Measurements from ENCODE around the gene GPR146. TPM values are rescaled to one million over a fixed set of nuclear protein-coding genes. Genes with fewer than 3 reads are reported as not detected.

Gene GPR146
- total and polyA plus RNA-seq, 9 donors: 2.3 to 4.8 (median 3.2) TPM

DNA sequence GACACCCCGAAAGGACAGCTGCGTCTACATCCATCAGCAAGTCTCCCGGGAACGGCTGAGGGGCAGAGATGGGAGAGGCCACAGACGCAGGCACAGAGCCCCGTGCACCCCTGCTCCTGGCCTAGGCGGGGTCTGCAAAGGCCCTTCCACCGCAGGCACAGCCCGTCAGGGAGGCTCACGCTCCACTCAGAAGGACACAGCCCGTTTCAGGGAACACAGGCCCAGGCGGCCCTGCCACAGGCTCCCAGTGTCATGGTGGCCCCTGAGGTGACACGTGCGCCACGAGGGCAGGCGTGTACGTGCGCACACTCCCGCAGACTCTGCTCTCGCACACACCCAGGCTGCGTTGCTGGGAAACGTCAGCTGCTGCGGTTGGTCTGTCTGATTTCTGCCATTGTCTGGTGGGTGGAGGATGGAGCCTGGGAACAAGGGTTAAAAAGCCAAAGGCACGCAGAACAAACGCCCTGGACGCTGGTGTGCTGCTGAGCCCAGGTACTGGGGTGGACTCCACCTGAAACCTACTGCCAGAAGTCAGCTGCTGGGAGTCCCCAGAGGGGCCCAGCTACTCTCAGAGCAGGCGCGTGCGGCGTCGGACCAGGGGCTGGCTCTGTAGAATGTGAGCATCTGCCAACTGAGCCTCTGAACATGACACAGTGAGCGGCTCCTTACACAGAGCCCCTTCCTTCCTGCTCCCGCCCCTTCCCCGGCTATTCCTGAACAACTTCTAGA, 56.7 kb downstream of the GPR146 start:
- H3K9me3 ChIP-seq (replicated peaks; ENCODE audit: control insufficient read depth, low read depth, low read length): no peaks in the 10 kb centered on the region
- H3K36me3 ChIP-seq (ENCODE audit: control insufficient read depth, insufficient read depth, low read length): peaks cover 11% of the 10 kb centered on the region
- DNase-seq: peak; percentile 63
- H3K27me3 ChIP-seq (ENCODE audit: control insufficient read depth, insufficient read depth, low read length): no peaks in the 10 kb centered on the region
- no peak overlapping the region for H3K4me3 ChIP-seq (ENCODE audit: low read length)
- peaks cover 68% of the 10 kb centered on the region for H3K4me1 ChIP-seq (ENCODE audit: control insufficient read depth, insufficient read depth, low read length)
- H3K27ac ChIP-seq (ENCODE audit: low read length): peak overlapping the region; percentile 77
- 43% methylated on average over 34 of the region's 34 CpGs for WGBS (ENCODE audit: insufficient coverage)

DNA sequence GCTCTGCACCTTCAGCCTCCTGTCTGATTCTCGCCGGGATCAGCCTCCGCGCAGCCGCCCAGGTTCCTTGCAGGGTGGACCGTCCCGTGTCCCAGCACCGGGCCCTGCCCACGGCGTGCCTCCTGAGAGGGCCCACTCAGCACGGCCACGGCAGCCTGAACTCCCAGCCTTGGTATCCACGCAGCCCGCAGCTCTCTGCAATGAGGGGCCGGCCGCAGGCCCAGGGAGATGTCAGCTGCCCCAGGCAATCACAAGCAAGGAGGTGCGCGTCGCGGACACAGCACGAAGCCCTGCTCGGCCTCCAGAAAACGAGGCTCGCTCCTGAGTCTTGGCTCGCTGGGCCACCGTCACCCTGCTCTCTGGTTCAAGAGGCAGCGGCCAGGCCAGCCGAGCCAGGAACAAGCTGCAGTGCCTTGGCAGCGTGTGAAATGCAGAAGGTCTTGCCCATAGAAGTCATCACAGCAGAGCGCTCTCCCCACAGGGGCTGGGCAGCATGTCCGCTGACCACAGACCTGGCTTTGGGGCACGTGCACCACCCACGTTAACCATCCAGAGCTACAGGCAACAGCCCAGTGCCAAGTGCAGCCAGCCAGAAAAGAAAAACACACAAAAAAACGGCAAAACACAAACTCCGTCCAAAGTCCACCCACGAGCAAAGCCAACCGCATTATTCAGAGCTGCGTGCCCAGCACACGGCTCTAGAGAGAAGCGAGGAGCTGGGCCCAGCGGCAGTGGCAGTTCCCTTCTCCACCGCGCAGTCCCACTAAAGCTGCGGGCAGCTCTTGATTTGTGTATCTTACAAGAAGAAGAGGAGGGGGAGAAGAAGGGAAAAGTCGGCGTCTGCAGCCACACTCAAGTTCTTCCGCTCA, 57.5 kb downstream of the GPR146 start:
- Histone ChIP-seq H3K9me3 (replicated peaks; ENCODE audit: control insufficient read depth, low read depth, low read length) (no peaks in the 10 kb centered on the region), H3K27me3 (ENCODE audit: control insufficient read depth, insufficient read depth, low read length) (no peaks in the 10 kb centered on the region), H3K36me3 (ENCODE audit: control insufficient read depth, insufficient read depth, low read length) (peaks cover 11% of the 10 kb centered on the region), H3K4me3 (ENCODE audit: low read length) (no peak overlapping the region), H3K27ac (ENCODE audit: low read length) (peak overlapping the region; percentile 77), H3K4me1 (ENCODE audit: control insufficient read depth, insufficient read depth, low read length) (peaks cover 68% of the 10 kb centered on the region)
- DNase-seq: peak; percentile 38
- 64% methylated on average over 40 of the region's 47 CpGs for WGBS (ENCODE audit: insufficient coverage)

DNA sequence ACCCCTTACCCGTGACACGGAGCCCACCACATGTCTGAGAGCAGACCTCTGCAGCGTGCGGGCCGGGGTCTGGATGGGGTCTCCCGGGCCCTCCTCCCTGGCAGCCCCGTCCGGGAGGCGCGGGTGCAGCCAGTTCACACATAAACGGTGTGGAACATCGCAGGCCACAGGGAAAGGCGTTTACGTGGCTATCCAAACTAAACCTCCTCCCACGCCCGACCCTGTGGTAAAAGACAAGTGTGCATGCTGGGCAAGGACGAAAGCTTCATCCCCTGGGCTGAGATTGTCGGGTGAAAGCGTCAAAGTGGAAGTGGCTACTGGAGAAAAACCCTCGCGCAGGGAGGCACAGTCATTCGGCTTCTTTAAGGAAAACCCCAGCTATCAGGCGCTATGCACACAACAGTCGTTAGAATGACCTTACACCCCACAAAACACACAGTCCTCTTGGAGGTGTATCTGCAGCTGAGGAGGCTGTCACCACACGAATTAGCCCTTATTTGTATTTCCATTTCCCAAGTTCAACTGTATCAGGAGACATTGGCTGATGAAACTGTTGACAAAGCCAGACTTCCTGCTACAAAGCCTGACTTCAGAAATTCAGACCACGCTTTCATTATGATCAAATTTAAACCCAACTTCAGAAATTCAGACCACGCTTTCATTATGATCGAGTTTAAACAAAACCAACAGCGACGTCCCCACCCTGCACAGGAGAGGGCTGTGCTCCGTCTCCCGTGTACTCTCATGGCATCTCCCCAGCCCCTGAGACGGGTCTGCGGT, 58.9 kb downstream of the GPR146 start:
- H3K27me3 ChIP-seq (ENCODE audit: control insufficient read depth, insufficient read depth, low read length): no peaks in the 10 kb centered on the region
- DNase-seq: no peak
- H3K4me3 ChIP-seq (ENCODE audit: low read length): no peak overlapping the region
- 87% methylated on average over 22 of the region's 34 CpGs for WGBS (ENCODE audit: insufficient coverage)
- no peak overlapping the region for H3K27ac ChIP-seq (ENCODE audit: low read length)
- H3K9me3 ChIP-seq (replicated peaks; ENCODE audit: control insufficient read depth, low read depth, low read length): no peaks in the 10 kb centered on the region
- H3K4me1 ChIP-seq (ENCODE audit: control insufficient read depth, insufficient read depth, low read length): peaks cover 75% of the 10 kb centered on the region
- peaks cover 3% of the 10 kb centered on the region for H3K36me3 ChIP-seq (ENCODE audit: control insufficient read depth, insufficient read depth, low read length)

DNA sequence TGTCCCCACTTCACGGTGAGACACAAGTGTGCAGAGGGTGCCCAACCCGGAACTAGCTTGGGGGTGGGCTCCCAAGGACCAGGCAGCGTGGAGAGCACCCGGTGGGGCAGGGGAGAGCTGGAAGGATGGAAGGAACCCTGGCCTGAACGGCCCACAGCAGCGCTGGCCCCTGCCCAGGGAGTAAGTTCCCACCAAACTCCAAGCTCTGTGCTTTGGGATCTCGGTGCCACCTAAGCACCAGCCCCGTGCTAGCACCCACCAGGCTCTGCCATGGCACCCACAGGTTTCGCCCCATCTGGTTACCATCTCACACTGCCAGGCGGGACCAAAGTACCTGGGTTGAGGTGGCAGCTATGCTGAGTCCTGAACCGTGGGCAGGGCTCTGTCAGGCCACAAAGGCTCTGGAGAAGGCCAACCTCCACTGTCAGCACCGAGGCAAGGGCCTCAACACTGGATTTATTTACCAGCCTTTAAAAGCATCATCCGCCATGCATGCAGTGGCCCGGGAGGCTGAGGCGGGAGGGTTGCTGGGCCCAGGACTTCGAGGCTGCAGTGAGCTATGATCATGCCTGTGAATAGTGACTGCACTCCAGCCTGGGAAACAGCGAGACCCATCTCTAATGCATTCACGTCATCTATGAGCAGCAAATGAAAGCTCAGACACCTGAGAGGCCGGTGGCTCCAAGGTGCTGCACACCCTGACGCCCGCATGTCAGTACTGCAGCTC, 59.6 kb downstream of the GPR146 start:
- peaks cover 77% of the 10 kb centered on the region for H3K4me1 ChIP-seq (ENCODE audit: control insufficient read depth, insufficient read depth, low read length)
- peak overlapping the region; percentile 65 for H3K27ac ChIP-seq (ENCODE audit: low read length)
- 74% methylated on average over 19 of the region's 21 CpGs for WGBS (ENCODE audit: insufficient coverage)
- H3K4me3 ChIP-seq (ENCODE audit: low read length): no peak overlapping the region
- DNase-seq: no peak
- no peaks in the 10 kb centered on the region for H3K27me3 ChIP-seq (ENCODE audit: control insufficient read depth, insufficient read depth, low read length)
- H3K36me3 ChIP-seq (ENCODE audit: control insufficient read depth, insufficient read depth, low read length): no peaks in the 10 kb centered on the region
- no peaks in the 10 kb centered on the region for H3K9me3 ChIP-seq (replicated peaks; ENCODE audit: control insufficient read depth, low read depth, low read length)

DNA sequence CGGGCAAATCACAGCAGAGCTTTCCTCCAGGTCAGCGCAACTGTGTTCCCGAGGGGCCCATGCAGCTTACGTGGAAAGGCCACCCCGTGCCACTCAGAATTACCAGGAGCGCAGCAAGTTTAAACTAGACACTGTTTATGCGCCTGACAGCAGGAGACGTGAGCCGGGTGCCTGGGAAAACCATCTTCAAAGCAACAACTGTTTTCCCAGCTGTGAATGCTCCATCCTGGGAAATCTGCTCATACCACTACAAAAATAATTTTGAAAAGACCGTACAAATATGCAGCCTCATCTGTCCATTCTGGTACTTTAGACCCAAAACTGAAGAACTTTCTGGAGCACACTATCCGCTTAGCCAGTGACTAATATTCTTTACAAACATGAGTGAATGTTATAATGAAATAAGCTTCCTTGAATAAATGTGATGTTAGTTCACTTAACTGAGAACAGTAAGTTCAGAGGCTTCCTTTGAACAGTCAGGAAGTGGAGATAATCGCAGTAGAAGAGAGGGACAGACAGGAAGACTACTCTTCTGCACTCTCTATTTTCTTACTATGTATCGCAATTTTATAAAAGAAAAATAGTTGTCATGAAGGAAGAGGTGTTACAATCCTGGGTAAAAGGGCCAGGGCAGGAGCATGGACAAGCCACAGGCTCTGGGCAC, 60.3 kb downstream of the GPR146 start:
- Histone ChIP-seq H3K27ac (ENCODE audit: low read length) (peak overlapping the region; percentile 65), H3K4me1 (ENCODE audit: control insufficient read depth, insufficient read depth, low read length) (peaks cover 77% of the 10 kb centered on the region)
- DNase-seq: peak; percentile 80

DNA sequence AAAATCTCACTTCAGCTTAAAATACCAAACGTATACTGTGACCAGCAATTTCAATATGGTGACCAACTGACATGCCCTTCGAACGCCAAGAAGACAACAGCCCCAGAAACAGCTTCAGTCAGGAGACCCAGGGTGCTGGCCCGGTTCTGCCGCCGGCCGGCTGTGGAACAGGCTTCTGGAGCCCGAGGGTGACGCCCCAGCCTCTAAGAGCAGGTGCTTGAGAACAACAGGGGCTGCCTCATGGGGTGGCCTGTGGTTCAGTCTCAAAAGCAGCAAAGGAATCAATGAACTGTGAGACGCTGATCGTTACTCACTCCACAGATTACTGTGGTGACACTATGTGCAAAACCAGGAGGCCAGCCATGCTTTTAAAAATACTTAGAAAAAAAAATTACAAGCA, 60.8 kb downstream of the GPR146 start:
- peak overlapping the region; percentile 62 for H3K27ac ChIP-seq (ENCODE audit: low read length)
- H3K36me3 ChIP-seq (ENCODE audit: control insufficient read depth, insufficient read depth, low read length): no peaks in the 10 kb centered on the region
- H3K9me3 ChIP-seq (replicated peaks; ENCODE audit: control insufficient read depth, low read depth, low read length): no peaks in the 10 kb centered on the region
- 67% methylated on average over 9 of the region's 11 CpGs for WGBS (ENCODE audit: insufficient coverage)
- H3K4me3 ChIP-seq (ENCODE audit: low read length): no peak overlapping the region
- DNase-seq: no peak
- no peaks in the 10 kb centered on the region for H3K27me3 ChIP-seq (ENCODE audit: control insufficient read depth, insufficient read depth, low read length)
- peaks cover 72% of the 10 kb centered on the region for H3K4me1 ChIP-seq (ENCODE audit: control insufficient read depth, insufficient read depth, low read length)

More for the DNA sequence above, 60.3 kb downstream of the GPR146 start:
- H3K36me3 ChIP-seq (ENCODE audit: control insufficient read depth, insufficient read depth, low read length): no peaks in the 10 kb centered on the region
- WGBS (ENCODE audit: insufficient coverage): 51% methylated on average over 9 of the region's 13 CpGs
- no peaks in the 10 kb centered on the region for H3K27me3 ChIP-seq (ENCODE audit: control insufficient read depth, insufficient read depth, low read length)
- H3K4me3 ChIP-seq (ENCODE audit: low read length): no peak overlapping the region
- no peaks in the 10 kb centered on the region for H3K9me3 ChIP-seq (replicated peaks; ENCODE audit: control insufficient read depth, low read depth, low read length)

DNA sequence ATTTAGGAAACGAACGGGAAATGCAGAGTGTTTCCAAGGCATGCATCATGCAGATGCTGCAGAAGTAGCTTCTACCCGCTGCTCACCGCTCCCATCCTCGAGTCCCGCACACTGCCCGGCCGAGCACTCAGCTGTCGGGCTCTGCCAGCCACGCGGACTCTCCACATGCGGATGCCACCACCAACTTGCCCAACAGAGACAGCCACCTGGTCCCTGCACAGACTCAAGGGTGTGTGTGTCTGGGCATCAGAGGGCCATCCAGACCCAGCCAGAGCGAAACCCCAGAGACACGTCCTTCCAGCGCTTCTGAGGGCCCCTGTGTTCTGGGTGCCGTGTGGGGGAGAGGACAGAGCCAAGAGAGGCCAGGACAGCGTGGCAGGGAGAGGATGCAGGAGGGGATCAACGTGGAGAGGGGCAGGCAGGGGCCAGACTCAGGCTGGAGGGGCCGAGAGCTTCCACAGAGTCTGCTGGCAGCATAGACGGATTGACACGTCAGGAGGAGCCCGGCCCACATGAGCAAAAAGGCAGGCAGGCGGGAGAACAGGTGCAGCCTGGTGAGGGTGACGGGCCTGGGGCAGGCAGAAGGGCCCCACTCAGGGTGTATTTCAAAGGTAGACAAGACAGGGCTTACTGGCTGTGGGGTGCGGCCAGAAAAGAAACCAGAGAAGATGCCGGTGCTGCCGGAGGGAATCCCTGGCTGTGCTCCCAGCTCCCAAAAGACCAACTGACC, 61.9 kb downstream of the GPR146 start:
- H3K27me3 ChIP-seq (ENCODE audit: control insufficient read depth, insufficient read depth, low read length): no peaks in the 10 kb centered on the region
- 62% methylated on average over 19 of the region's 27 CpGs for WGBS (ENCODE audit: insufficient coverage)
- H3K4me3 ChIP-seq (ENCODE audit: low read length): no peak overlapping the region
- H3K4me1 ChIP-seq (ENCODE audit: control insufficient read depth, insufficient read depth, low read length): peaks cover 62% of the 10 kb centered on the region
- H3K9me3 ChIP-seq (replicated peaks; ENCODE audit: control insufficient read depth, low read depth, low read length): no peaks in the 10 kb centered on the region
- peak; percentile 72 for DNase-seq
- peak overlapping the region; percentile 90 for H3K27ac ChIP-seq (ENCODE audit: low read length)
- H3K36me3 ChIP-seq (ENCODE audit: control insufficient read depth, insufficient read depth, low read length): no peaks in the 10 kb centered on the region

DNA sequence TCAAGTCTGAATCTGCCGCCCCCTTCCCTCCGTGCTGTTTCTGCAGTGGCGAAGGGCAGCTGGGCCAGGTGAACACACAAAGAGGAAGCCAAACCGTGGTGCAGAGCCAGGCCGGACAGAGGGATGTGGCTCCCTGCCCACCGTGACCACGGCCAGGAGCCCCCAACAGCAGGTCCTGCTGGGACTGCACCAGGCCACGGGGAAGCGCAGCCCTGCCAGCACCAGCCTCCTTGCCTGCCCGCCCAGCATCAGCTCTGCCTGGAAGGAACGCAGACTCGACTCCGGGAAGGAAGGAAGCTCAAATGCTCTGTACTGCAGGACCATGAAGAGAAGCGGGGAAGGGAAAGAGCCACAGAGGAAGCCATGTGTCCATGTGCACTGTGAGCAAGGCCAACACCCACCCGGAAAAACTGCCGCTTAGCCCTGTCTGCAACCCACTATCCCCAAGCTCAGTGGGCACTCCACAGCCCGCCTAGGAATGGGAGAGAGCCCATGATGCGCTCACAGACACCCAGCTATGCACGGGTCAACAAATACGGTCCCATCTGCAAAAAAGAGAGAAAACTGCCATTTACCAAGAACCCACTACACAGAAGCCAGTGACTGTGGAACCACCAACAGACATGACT, 62.6 kb downstream of the GPR146 start:
- no peak overlapping the region for H3K4me3 ChIP-seq (ENCODE audit: low read length)

More for the DNA sequence above, 62.6 kb downstream of the GPR146 start:
- DNase-seq: no peak
- WGBS (ENCODE audit: insufficient coverage): 56% methylated on average over 16 of the region's 20 CpGs
- peaks cover 55% of the 10 kb centered on the region for H3K4me1 ChIP-seq (ENCODE audit: control insufficient read depth, insufficient read depth, low read length)
- H3K9me3 ChIP-seq (replicated peaks; ENCODE audit: control insufficient read depth, low read depth, low read length): no peaks in the 10 kb centered on the region
- no peaks in the 10 kb centered on the region for H3K27me3 ChIP-seq (ENCODE audit: control insufficient read depth, insufficient read depth, low read length)
- peak overlapping the region; percentile 90 for H3K27ac ChIP-seq (ENCODE audit: low read length)
- no peaks in the 10 kb centered on the region for H3K36me3 ChIP-seq (ENCODE audit: control insufficient read depth, insufficient read depth, low read length)
